OCI-M2 (cell line): Measurements from ENCODE around the gene ZIM2.

Experiments
- DNase-seq: peaks from one replicate; lab custom pipeline; 2025; ENCODE audit not compliant: unreplicated experiment; lab: John Stamatoyannopoulos, UW

The ZIM2 gene

GRCh38 chr19:56811480-56811879 is 29.0 kb downstream of the ZIM2 start:
- DNase-seq, result no peak

- DNase-seq, result no peak
Observed at GRCh38 chr19:56810260-56810659, 30.3 kb downstream of the ZIM2 start.

- no peak for DNase-seq
Observed at GRCh38 chr19:56808717-56809392, 31.7 kb downstream of the ZIM2 start.

- DNase-seq, result no peak
Observed at GRCh38 chr19:56806639-56807038, 33.9 kb downstream of the ZIM2 start.

GRCh38 chr19:56778351-56778750 is 62.2 kb downstream of the ZIM2 start:
- DNase-seq, result no peak

- DNase-seq, result no peak
Observed at GRCh38 chr19:56769650-56770049, 70.9 kb downstream of the ZIM2 start.

GRCh38 chr19:56765137-56765536 is 75.4 kb downstream of the ZIM2 start:
- peak; percentile 25 for DNase-seq

GRCh38 chr19:56764196-56764695 is 76.3 kb downstream of the ZIM2 start:
- DNase-seq, result no peak

- no peak for DNase-seq
Observed at GRCh38 chr19:56760842-56761241, 79.7 kb downstream of the ZIM2 start.

- DNase-seq, result no peak
Observed at GRCh38 chr19:56759531-56759930, 81.0 kb downstream of the ZIM2 start.

- DNase-seq, result no peak
Observed at GRCh38 chr19:56751078-56751489, 89.4 kb downstream of the ZIM2 start.

GRCh38 chr19:56750658-56751057 is 89.9 kb downstream of the ZIM2 start:
- DNase-seq, result no peak

GRCh38 chr19:56748378-56748777 is 92.1 kb downstream of the ZIM2 start:
- no peak for DNase-seq

- no peak for DNase-seq
Observed at GRCh38 chr19:56746367-56746766, 94.2 kb downstream of the ZIM2 start.

- DNase-seq, result no peak
Observed at GRCh38 chr19:56740501-56740900, 100.0 kb downstream of the ZIM2 start.

- DNase-seq, result no peak
Observed at GRCh38 chr19:56736571-56736970, 104.0 kb downstream of the ZIM2 start.

GRCh38 chr19:56732976-56733375 is 107.5 kb downstream of the ZIM2 start:
- peak; percentile 11 for DNase-seq

GRCh38 chr19:56727677-56728076 is 112.8 kb downstream of the ZIM2 start:
- no peak for DNase-seq

- DNase-seq, result no peak
Observed at GRCh38 chr19:56725829-56726424, 114.6 kb downstream of the ZIM2 start.
